Smooth muscle cell (in vitro differentiated cells): ENCODE data around the gene OSMR. TPM values are rescaled to one million over a fixed set of nuclear protein-coding genes. Genes with fewer than 3 reads are reported as not detected.

Experiments
- DNase-seq: peaks from one replicate; lab custom pipeline; 2025; ENCODE audit not compliant: unreplicated experiment; lab: John Stamatoyannopoulos, UW
- H2AFZ ChIP-seq: fragments of 200-600 bp; sonication (generic); 2 replicates; pipeline ENCODE4 v1.6.0; 2016; ENCODE audit warnings: antibody characterized with exemption, low read depth, mild to moderate bottlenecking
- H3F3A ChIP-seq: fragments of 200-600 bp; sonication (generic); 2 replicates; pipeline ENCODE4 v1.6.0; 2017; ENCODE audit warnings: antibody characterized with exemption, low read depth
- H3K27ac ChIP-seq: fragments of 200-600 bp; sonication (generic); 2 replicates; pipeline ENCODE4 v1.5.1; 2016; ENCODE audit warnings: low read depth, mild to moderate bottlenecking
- H3K27me3 ChIP-seq: fragments of 200-600 bp; sonication (generic); 2 replicates; pipeline ENCODE4 v1.6.1; 2016; ENCODE audit warnings: low read depth, mild to moderate bottlenecking
- H3K36me3 ChIP-seq: fragments of 200-600 bp; sonication (generic); 2 replicates; pipeline ENCODE4 v1.5.1; 2016; ENCODE audit warnings: low read depth
- H3K4me1 ChIP-seq: fragments of 200-600 bp; sonication (generic); 2 replicates; pipeline ENCODE4 v1.5.1; 2016; ENCODE audit warnings: low read depth
- H3K4me2 ChIP-seq: fragments of 200-600 bp; sonication (generic); 2 replicates; pipeline ENCODE4 v1.6.0; 2016; ENCODE audit warnings: mild to moderate bottlenecking
- H3K4me3 ChIP-seq: fragments of 200-600 bp; sonication (generic); 2 replicates; pipeline ENCODE4 v1.5.1; 2016; ENCODE audit warnings: mild to moderate bottlenecking
- H3K79me2 ChIP-seq: fragments of 200-600 bp; sonication (generic); 2 replicates; pipeline ENCODE4 v1.6.0; 2016; ENCODE audit warnings: low read depth, mild to moderate bottlenecking
- H3K9ac ChIP-seq: fragments of 200-600 bp; sonication (generic); 2 replicates; pipeline ENCODE4 v1.6.0; 2016; ENCODE audit warnings: low read depth
- H3K9me3 ChIP-seq: fragments of 200-600 bp; sonication (generic); replicated peaks from 2 replicates; pipeline ENCODE4 v1.5.1; 2016; ENCODE audit warnings: low read depth
- H4K20me1 ChIP-seq: fragments of 200-600 bp; sonication (generic); 2 replicates; pipeline ENCODE4 v1.6.0; 2016; ENCODE audit warnings: low read depth
- WGBS: methylation state at CpG from one replicate; pipeline ENCODE4 v1.1.7; 2016; ENCODE audit warnings: low lambda C conversion rate; 5-methylcytosine and 5-hydroxymethylcytosine counted together
- polyA plus RNA-seq: library from polyadenylated mRNA; unstranded; fragments of >200 nt; fragmentation: Nextera tagmentation; extraction: Ambion mirVana; gene quantifications from 2 replicates; pipeline ENCODE4 v1.2.1, GENCODE V29; 2016
- total RNA-seq: library from RNA; depleted of rRNA; stranded (reverse); fragments of >200 nt; gene quantifications from 2 replicates; pipeline ENCODE4 v1.2.3, GENCODE V29; 2014
- TF ChIP-seq, protein P1 (sequence below): fragments of 200-600 bp; sonication (generic); IDR thresholded peaks from 2 replicates; pipeline ENCODE4 v1.5.1; 2017; ENCODE audit warnings: borderline replicate concordance, mild to moderate bottlenecking, antibody characterized with exemption; ENCODE audit not compliant: insufficient read depth, poor library complexity, severe bottlenecking

OSMR gene
- total and polyA plus RNA-seq, 2 experiments from 2014 or later: 31.8 to 52.5 TPM

DNA sequence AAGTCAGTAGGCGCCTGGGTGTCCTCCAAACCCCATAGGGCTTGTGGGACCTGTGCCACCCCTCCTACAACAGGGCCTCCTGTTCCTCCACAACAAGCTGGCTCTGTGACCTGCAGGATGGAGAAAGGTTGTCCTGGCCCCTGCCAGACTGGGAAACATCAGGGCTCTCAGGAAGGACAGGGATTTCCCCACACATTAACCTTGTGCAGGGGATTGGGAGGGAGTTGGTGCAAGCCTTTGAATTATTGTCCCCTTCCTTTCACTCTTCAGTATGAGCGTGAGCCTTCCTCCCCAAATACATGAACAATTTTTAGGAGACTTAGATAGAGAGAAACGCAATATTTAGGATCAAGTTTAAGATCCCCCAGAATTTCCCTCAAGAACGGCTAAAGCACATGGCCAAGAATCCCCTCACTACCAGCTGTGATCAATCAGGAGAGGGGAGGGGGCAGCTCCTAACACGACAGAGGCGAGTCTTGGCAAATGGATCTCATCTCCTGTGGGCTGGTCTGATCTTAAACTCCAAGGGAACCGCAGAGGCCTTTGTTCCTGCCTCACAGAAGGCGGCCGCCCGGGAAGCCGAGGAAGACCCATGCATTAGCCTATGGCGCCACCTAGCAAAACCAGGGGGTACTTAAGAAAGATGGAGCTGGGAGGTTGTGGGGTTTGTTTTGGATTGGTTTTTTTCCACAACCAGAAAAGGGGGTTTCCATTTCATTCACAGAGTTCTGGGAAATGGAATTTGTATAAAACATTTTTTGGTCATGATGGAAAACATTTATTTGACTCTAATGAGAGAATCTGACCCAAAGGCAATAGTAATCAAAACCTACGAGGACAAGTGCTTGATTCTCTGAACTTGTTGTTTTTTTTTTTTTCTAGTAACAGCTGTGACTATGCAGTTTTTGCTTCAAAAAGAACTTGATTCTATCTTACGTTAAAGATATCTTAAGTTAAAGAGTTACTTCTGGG lies 36.1 kb upstream of the OSMR start:
- Histone ChIP-seq H3K4me2 (no peak overlapping the region), H3K27me3 (no peaks in the 10 kb centered on the region), H2AFZ (no peak overlapping the region), H3K4me3 (no peak overlapping the region), H3K9ac (no peak overlapping the region), H3F3A (peaks cover 8% of the 10 kb centered on the region), H3K36me3 (no peaks in the 10 kb centered on the region), H4K20me1 (no peaks in the 10 kb centered on the region), H3K27ac (no peak overlapping the region), H3K9me3 (no peaks in the 10 kb centered on the region), H3K79me2 (no peaks in the 10 kb centered on the region), H3K4me1 (no peaks in the 10 kb centered on the region)
- TF ChIP-seq, protein P1, sequence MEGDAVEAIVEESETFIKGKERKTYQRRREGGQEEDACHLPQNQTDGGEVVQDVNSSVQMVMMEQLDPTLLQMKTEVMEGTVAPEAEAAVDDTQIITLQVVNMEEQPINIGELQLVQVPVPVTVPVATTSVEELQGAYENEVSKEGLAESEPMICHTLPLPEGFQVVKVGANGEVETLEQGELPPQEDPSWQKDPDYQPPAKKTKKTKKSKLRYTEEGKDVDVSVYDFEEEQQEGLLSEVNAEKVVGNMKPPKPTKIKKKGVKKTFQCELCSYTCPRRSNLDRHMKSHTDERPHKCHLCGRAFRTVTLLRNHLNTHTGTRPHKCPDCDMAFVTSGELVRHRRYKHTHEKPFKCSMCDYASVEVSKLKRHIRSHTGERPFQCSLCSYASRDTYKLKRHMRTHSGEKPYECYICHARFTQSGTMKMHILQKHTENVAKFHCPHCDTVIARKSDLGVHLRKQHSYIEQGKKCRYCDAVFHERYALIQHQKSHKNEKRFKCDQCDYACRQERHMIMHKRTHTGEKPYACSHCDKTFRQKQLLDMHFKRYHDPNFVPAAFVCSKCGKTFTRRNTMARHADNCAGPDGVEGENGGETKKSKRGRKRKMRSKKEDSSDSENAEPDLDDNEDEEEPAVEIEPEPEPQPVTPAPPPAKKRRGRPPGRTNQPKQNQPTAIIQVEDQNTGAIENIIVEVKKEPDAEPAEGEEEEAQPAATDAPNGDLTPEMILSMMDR: peak; percentile 91
- WGBS: 29% methylated on average over 14 of the region's 14 CpGs
- peak; percentile 24 for DNase-seq

DNA sequence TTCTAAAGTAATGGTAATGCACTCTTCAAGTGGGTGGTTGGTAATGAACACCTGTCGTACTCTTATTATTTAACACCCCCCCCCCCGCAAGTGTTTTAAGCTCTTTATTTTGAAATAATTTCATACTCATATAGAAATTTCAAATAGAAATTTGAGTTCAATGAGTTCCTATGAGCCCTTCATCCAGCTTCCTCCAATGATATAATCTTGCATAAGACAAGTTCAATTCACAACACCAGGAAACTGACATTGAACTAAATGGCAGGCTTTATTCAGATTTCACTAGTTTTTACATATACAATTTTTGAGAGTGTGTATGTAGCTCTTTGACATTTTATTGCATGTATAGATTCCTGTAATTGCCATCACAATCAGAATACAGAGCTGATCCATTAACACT lies 30.9 kb upstream of the OSMR start:
- H3K4me1 ChIP-seq: peaks cover 4% of the 10 kb centered on the region
- TF ChIP-seq, protein P1: no peak
- WGBS: 100% methylated on average over 2 of the region's 2 CpGs
- H3K27me3 ChIP-seq: no peaks in the 10 kb centered on the region
- H3K4me2 ChIP-seq: no peak overlapping the region
- no peaks in the 10 kb centered on the region for H3F3A ChIP-seq
- H3K9ac ChIP-seq: no peak overlapping the region
- DNase-seq: no peak
- no peak overlapping the region for H2AFZ ChIP-seq
- H3K4me3 ChIP-seq: no peak overlapping the region
- peaks cover 3% of the 10 kb centered on the region for H3K36me3 ChIP-seq
- no peaks in the 10 kb centered on the region for H3K9me3 ChIP-seq
- no peaks in the 10 kb centered on the region for H3K79me2 ChIP-seq
- H3K27ac ChIP-seq: no peak overlapping the region
- H4K20me1 ChIP-seq: no peaks in the 10 kb centered on the region

DNA sequence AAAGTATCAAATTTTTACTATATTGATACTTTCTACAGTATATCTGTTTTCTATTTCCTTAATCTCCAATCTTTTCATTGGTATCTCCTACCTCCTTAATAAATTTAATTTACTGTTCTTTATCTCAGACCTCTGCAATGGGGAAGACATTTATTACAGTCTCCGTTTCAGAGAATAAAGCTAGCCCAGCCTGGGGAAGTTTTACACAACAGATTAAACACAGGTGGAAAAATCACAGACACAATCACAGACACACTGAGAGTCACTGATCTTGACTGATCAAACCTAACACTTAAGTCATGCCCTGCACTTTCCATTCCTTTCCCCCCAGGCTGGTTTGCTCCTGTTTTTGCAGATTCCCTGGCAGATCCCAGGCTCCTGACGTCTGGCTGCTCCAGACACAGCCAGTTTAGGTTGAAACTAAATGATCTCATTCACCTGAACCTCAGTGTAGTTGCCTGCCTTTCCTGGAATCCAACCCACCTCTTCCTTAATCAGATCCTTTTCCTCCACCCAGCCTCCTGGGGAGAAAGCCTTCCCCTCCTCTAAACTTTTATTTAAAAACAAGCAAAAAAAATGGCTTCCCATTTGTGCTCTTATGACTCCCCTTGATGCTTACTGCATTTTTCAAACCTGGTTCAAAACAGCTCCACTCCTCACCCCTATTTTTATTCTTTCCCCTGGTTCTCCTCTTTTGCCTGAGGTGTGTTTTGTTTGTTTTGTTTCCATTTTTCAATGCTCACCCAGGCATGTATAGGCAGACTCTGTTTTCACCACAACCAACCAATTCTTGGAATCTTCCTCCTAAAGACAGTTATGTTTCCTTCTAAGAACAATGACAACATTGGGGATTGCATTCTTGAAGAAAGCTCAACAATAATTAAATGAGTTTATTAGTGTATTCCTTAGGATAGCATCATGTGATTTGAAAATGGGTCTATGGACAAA lies 29.5 kb upstream of the OSMR start:
- H3K9me3 ChIP-seq: no peaks in the 10 kb centered on the region
- 46% methylated on average over 2 of the region's 2 CpGs for WGBS

More for the DNA sequence above, 29.5 kb upstream of the OSMR start:
- no peak for DNase-seq
- Histone ChIP-seq H2AFZ (no peak overlapping the region), H3K27ac (peak overlapping the region; percentile 47), H3K4me3 (no peak overlapping the region), H4K20me1 (no peaks in the 10 kb centered on the region), H3K79me2 (no peaks in the 10 kb centered on the region), H3K4me2 (no peak overlapping the region), H3F3A (no peaks in the 10 kb centered on the region), H3K36me3 (peaks cover 3% of the 10 kb centered on the region), H3K9ac (no peak overlapping the region), H3K27me3 (no peaks in the 10 kb centered on the region), H3K4me1 (peaks cover 4% of the 10 kb centered on the region)
- TF ChIP-seq, protein P1: no peak
